ENCODE measurements around the gene PPP2CA.

Gene PPP2CA

GRCh38 chr5:134146651-134147518 lies 79.0 kb downstream of the PPP2CA start:
- DNase-seq: no peak

DNA sequence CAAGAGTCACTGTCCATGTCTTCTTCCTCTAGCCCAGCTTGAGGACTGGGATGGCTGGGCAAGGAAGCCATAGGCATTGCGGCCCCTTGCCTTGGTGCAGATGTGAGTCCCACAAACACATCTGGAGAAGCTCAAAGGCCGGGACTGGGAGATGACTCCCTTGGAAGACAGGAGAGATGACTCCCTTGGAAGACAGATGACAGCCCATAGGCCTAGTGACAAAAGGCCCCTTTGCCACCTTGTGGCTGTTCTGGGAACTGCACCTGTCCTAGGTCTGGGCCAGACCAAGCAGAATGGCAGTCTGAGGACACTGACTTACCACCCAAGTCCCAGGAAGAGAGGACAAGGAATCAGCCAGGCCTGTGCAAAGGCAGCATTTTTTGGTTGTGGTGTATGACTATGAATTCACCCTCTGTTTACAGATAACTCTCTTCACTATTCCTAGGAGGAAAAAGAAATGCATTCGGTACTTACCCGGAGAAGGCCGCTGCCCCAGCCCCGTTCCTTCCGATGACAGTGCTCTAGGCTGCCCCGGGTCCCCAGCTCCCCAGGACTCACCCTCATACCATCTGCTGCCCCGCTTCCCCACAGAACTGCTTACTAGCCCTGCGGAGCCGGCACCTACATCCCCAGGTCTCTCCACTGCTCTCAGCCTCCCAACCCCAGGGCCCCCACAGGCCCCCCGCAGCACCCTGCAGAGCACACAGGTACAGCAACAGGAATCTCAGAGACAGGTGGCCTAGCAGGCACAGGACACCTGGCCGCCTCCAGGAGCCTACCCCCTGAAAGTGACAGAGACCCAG lies 79.9 kb downstream of the PPP2CA start:
- DNase-seq: peak; percentile 52

- DNase-seq: no peak
These were observed 80.7 kb downstream of the PPP2CA start for GRCh38 chr5:134145041-134145757.

Measured in NCI-H510A treated with DMSO at 0.1 percent for 48 hours (cell line).